ENCODE results near the gene DCST2.

GRCh38 chr1:154987326-154987725, 46.3 kb downstream of the DCST2 start:
- TF ChIP-seq CTCF (IDR thresholded peaks at IDR 0.05) (no peak), POLR2A (IDR thresholded peaks at IDR 0.05) (no peak)
